D341Med (cell line): ENCODE results near the gene FHIT.

ENCODE experiments used
- DNase-seq: peaks from one replicate; pipeline ENCODE4 v3.0.0; 2012; ENCODE audit warnings: low spot score

Gene FHIT

GRCh38 chr3:59795756-59796155, 1455.5 kb downstream of the FHIT start:
- no peak for DNase-seq

- no peak for DNase-seq
Observed at GRCh38 chr3:59793976-59794375, 1457.3 kb downstream of the FHIT start.

- DNase-seq = no peak
Observed at GRCh38 chr3:59791774-59792308, 1459.4 kb downstream of the FHIT start.

- DNase-seq = no peak
Observed at GRCh38 chr3:59790241-59790640, 1461.0 kb downstream of the FHIT start.

- no peak for DNase-seq
Observed at GRCh38 chr3:59788801-59789200, 1462.5 kb downstream of the FHIT start.

- DNase-seq = no peak
Observed at GRCh38 chr3:59788133-59788532, 1463.1 kb downstream of the FHIT start.

GRCh38 chr3:59786374-59786773, 1464.9 kb downstream of the FHIT start:
- no peak for DNase-seq

GRCh38 chr3:59784164-59784563, 1467.1 kb downstream of the FHIT start:
- no peak for DNase-seq

GRCh38 chr3:59783468-59783988, 1467.7 kb downstream of the FHIT start:
- no peak for DNase-seq

- DNase-seq = no peak
Observed at GRCh38 chr3:59782664-59783063, 1468.6 kb downstream of the FHIT start.

GRCh38 chr3:59780209-59780608, 1471.0 kb downstream of the FHIT start:
- no peak for DNase-seq

- DNase-seq = no peak
Observed at GRCh38 chr3:59779260-59779659, 1472.0 kb downstream of the FHIT start.

GRCh38 chr3:59777667-59778077, 1473.6 kb downstream of the FHIT start:
- DNase-seq = no peak

GRCh38 chr3:59777066-59777465, 1474.2 kb downstream of the FHIT start:
- no peak for DNase-seq

GRCh38 chr3:59775761-59776325, 1475.4 kb downstream of the FHIT start:
- peak; percentile 55 for DNase-seq

- no peak for DNase-seq
Observed at GRCh38 chr3:59775106-59775505, 1476.1 kb downstream of the FHIT start.

- DNase-seq = no peak
Observed at GRCh38 chr3:59774634-59775033, 1476.6 kb downstream of the FHIT start.

GRCh38 chr3:59774000-59774399, 1477.3 kb downstream of the FHIT start:
- peak; percentile 44 for DNase-seq

GRCh38 chr3:59772416-59773408, 1478.5 kb downstream of the FHIT start:
- no peak for DNase-seq

- no peak for DNase-seq
Observed at GRCh38 chr3:59771768-59772181, 1479.5 kb downstream of the FHIT start.

GRCh38 chr3:59769127-59769750, 1482.0 kb downstream of the FHIT start:
- DNase-seq = peak; percentile 78

- no peak for DNase-seq
Observed at GRCh38 chr3:59766200-59766872, 1484.9 kb downstream of the FHIT start.
